Activated CD4-positive, alpha-beta T cell treated with anti-CD3 and anti-CD28 coated beads, Interleukin-2, amount 50 U/mL, for 1 hour (primary cell): Measurements from ENCODE around the gene DMRT2.
A peak's percentile ranks its signal among the peaks of the same experiment; 100 is the strongest.

ENCODE experiments used
- DNase-seq: peaks from one replicate; pipeline ENCODE4 v3.0.0-alpha.2; 2020

Gene DMRT2

DNA sequence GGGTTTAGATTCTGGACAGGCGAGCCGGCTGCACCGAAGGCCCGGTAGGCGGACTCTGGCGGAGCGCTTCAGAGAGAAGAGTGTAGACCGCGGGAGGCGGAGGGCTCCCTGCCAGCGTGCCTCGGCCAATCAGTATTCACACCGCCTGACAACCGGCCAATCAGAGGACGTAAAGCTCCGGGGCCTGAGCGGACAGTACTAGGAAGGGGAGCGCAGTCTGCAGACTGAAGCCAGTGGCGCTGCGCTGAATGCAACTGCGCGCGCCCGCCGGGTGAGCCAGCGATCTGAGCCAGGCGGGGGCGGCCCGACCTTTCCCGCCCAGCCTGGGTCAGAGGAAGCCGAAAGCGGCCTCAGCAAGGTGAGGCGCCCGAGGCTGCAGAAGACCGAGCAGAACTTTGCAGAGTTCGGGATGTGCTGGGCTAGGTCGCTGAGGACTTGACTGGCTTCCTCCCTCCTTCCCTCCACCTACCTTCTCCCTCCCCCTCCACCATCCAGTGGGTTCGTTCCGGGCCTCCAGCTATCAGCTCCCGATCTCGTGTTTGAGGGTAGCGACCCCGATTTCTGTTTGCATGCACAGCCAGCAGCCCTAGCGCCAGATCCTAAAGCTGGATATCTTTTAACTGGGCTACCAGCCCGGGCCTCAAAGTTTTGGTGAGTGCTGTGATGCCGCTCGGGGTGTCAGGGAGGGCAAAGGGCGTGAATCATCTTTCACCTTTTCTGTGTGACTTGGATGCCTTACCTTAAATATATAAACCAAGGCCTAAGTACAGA, at the start of gene DMRT2:
TSS of gene DMRT2 (plus strand) at position 233 of the 771 bp plus-strand sequence. CDS start 1,257 bp downstream, outside the sequence.
- no peak for DNase-seq

GRCh38 chr9:1001838-1002237, 48.3 kb upstream of the DMRT2 start:
- DNase-seq = no peak

GRCh38 chr9:1002678-1003077, 47.5 kb upstream of the DMRT2 start:
- no peak for DNase-seq

GRCh38 chr9:1005043-1005667, 45.0 kb upstream of the DMRT2 start:
- DNase-seq = no peak

GRCh38 chr9:1007312-1007711, 42.8 kb upstream of the DMRT2 start:
- no peak for DNase-seq

DNA sequence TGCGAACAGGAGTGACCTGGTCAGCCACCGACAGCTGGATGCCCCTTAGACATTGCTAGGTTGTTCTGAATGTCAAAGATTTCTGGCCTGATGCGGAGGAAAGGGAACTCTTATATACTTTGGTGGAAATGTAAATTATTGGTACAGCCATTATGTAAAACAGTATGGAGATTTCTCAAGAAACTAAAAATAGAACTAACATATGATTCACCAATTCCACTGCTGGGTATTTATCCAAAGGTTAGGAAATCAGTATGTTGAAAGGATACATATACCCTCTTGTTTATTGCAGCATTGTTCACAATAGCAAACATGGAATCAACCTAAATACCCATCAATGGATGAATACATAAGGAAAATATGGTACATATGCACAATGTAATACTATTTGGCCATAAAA, 41.9 kb upstream of the DMRT2 start:
- no peak for DNase-seq

DNA sequence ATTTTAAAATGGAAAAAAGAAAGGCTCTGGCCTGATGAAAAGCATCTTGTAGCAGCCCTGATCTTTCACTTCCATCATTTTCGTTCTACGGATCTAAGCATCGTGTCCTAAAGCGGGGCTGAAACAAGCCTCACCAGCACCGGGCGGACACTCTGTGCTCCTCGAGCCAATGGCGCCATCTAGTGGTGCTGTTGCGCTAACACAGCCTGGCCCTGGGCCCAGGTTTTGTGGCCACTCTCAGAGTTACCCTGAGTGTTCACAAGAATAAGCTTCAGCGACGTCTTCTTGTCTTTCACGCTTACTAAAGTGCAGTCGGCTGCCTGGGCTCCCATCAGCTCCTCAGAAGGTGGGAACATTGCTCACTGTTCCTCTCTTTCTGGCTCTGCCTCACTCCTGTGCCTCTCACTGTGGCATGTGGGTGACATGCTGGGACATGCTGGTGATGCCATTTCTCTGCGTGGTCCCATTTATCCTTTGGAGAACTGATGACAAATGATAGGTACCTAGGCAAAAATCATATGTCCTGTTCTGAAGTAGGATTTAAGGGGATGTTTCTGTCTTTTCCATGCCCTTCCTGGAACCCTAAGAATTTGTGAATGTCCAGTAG, 41.0 kb upstream of the DMRT2 start:
- peak; percentile 75 for DNase-seq

DNA sequence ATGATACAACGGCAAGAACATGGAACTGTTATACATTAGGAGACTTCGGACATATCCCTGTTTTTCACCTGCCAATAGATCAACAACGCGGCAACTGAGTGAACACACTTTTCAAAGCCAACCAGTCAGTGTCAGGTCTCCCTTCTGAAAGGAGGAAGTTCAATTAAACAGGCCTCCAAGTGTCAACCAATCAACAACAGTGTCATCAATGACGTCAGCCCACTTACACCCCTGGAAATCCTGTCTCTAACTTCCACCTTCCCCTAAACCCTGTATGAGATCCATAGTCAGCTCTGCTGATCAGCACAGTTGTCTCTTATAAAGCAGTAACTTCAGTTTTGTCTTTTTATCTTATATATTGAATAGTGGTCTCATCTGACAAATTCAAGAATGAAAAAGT, 37.1 kb upstream of the DMRT2 start:
- no peak for DNase-seq

DNA sequence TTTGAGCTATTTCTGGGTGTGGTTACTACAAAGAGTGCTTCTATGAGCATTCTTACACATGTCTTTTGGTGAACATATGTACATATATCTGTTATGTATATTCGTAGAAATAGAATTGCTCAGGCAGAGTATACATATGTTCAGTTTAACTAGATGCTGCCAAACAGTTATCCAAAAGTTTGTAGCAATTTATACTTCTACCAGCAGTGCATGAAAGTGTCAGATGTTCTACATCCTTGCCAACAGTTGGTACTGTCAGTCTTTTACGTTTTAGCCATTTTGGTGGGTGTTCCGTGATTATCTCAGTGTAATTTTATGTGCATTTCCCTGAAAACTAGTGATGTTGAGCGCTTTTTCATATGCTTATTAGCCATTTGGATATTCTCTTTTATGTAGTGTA, 35.9 kb upstream of the DMRT2 start:
- DNase-seq = no peak

- no peak for DNase-seq
Measured at GRCh38 chr9:1014640-1015039, 35.5 kb upstream of the DMRT2 start.

- DNase-seq = peak; percentile 15
Measured at GRCh38 chr9:1018121-1018520, 32.0 kb upstream of the DMRT2 start.

- no peak for DNase-seq
Measured at GRCh38 chr9:1024112-1024511, 26.0 kb upstream of the DMRT2 start.

GRCh38 chr9:1025131-1025530, 25.0 kb upstream of the DMRT2 start:
- no peak for DNase-seq

GRCh38 chr9:1026219-1026618, 23.9 kb upstream of the DMRT2 start:
- DNase-seq = no peak

GRCh38 chr9:1028501-1029190, 21.5 kb upstream of the DMRT2 start:
- no peak for DNase-seq

DNA sequence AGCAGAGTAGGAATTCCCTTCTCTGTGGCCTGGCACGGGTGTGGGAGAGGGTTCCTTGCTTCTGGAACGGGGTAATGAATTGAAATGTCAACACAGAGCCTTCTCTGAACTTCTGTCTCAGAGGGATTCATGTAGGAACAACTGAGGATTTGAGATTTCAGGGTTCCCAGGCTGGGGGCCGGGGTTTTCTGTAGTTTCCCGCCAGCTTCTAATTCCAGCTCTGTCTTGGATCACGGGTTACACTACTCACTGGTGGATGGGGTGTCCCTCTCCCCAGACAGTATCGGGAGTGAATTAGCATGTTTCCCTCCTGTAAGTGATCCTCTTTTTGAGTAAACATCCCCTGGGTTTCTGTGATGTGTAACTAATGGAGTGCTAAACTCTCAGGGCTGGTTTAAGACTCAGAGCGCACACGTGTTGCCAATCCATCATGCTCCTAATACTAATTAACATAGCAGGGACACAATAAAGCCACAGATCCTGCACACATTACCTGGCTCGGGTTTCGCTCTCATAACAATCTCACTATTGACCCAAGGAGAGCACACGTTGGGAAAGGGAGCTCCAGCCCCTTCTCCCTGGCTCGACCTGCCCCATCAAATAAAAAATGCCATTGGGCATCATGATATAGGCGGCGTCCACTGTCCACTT, 18.1 kb upstream of the DMRT2 start:
- no peak for DNase-seq

DNA sequence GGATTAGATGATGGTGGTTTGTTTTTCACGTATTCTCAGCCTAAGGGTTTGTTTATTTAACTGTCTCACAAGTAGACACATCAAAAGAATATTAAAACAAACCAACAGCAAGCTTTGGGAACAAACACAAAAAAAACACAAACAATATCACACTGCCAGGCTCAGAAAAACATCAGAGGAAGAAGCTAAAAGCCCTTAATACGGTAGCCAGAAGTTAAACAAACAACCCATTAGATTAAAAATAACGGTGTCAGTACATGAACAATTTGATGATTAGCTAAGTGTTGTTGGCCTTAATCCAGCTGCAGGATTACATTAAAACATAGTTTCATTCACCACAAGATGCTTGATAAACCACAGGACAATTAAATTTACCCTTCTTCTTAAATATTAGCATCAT, 15.9 kb upstream of the DMRT2 start:
- DNase-seq = no peak

DNA sequence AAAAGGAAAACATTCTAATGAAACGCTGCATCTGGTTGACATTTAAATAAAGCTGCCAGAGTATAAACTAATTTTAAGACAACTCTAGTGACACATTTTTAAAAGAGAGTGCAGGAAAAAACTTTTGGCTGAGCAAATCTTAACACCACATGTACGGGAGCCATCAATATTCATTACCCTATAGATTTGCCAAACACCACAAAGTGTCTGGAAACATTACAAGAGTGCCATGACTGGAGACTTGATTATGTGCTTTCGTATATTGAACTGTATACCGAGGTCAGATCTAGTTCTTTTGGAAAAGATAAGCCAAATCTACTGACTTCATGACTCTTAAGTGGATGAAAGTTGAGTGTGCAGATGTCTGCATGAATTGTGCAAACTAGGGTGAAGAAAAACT, 10.6 kb upstream of the DMRT2 start:
- no peak for DNase-seq

DNA sequence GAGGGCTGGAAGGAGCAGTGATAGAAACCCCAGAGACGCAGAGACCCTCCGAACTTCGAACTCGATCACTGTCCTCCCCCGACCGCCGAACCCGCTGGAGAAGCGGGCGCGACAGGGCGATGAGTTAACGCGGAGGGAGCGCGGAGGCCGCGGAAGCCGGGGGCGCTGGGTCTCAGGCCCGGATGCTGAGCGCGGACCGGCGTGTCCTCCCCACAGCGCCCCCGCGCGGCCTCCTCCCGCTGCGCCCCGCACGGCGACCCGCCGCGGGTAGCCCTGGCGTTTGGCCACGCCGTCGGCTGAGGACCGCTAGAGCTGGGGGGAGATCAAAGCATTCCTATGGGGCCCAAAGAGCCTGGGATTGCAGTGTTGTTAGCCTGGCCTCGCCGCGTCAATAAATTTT, 7.7 kb upstream of the DMRT2 start:
- no peak for DNase-seq

DNA sequence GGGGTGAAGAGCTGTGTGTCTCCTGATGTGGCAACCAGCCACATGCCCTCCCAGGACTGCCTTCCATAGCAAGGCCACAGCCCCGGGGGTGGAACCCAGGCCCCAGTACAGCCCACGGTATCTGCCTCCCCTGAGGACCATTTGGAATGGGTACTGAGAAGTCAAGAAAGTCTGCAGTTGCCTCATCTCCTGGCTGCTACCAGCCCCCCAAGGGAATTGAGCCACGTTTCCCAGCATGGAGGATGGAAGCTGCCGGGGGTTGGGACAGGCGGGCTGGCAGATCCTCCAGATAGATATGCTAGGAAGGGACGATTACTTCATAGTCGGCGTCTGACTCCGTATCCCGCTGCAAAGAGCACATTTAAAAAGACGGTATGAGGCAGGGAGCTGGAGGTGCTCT, 5.5 kb upstream of the DMRT2 start:
- DNase-seq = no peak

DNA sequence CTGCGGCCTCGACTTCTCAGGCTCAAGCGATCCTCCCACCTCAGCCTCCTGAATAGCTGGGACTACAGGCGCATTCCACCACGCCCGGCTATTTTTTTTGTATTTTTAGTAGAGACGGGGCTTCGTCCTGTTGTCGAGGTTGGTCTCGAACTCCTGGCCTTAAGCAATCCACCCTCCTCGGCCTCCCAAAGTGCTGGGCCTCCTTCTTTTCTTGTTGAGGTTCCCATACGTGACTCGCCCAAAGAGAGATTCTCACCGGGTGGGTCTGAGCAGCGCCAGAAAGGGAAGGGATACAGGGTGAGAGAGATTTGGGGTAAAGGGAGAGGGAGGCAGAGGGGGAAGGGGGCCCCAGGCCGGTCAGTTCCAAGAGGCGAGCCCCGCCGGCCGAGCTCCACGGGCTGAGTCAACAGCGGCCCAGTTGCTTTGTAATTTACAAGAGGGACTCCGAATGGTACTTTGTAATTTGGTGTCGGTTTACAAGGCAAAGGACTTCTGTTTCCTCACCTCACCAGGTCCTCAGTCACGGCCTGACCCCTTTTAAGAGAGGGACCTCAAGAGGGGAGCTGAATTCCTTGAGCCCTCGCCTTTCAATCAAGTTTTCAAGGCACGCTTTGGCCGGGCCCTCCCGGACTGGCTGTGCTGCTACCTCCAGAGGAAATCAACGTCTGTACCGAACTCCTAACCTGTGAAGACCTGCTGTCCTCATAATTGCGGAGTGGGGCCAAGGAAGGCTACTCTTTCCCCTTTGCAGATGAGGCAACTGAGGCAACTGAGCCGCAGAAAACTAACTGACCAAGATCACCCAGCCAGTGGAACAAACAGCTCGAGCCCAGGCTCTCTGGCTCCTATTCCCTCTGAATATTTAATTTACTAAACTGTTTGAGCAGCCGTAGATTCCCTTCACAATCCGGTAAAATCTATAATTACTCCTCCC, 3.3 kb upstream of the DMRT2 start:
- no peak for DNase-seq
